Gastrocnemius medialis (tissue), 4 donors: ENCODE measurements around the gene TTC12. TPM values are rescaled to one million over a fixed set of nuclear protein-coding genes. Genes with fewer than 3 reads are reported as not detected.

Source experiments
- ATAC-seq, 2 donors: fragments of 150-250 bp; one replicate each; pipeline ENCODE4 v1.9.1; 2016
- DNase-seq, 2 donors: peaks; one replicate each; pipeline ENCODE4 v3.0.0-alpha.2; 2019
- H3K27ac ChIP-seq, 4 donors: fragments of 200-600 bp; sonication (generic); 1 replicate in 1 of 4; 2 replicates in 3 of 4; pipeline ENCODE4 v1.5.1; 2016 to 2018; ENCODE audit warnings: mild to moderate bottlenecking in 2 of 4, moderate library complexity in 1 of 4
- H3K27me3 ChIP-seq, 3 donors: fragments of 200-600 bp; sonication (generic) in 2 of 3; 1 replicate in 1 of 3; 2 replicates in 2 of 3; pipeline versions ENCODE4 v1.5.1 to v1.6.0; 2016 to 2019; ENCODE audit warnings: mild to moderate bottlenecking in 1 of 3, moderate library complexity in 1 of 3
- H3K36me3 ChIP-seq, 2 donors: fragments of 200-600 bp; sonication (generic) in 1 of 2; one replicate each; pipeline ENCODE4 v1.5.1; 2017 to 2018
- H3K4me1 ChIP-seq, 2 donors: fragments of 200-600 bp; sonication (generic) in 1 of 2; one replicate each; pipeline ENCODE4 v1.5.1; 2016 to 2017; ENCODE audit warnings: mild to moderate bottlenecking in 2 of 2
- H3K4me3 ChIP-seq, 4 donors: fragments of 200-600 bp; sonication (generic) in 3 of 4; 1 replicate in 1 of 4; 2 replicates in 3 of 4; pipeline ENCODE4 v1.5.1; 2016 to 2019; ENCODE audit warnings: mild to moderate bottlenecking in 2 of 4
- H3K9me3 ChIP-seq, 3 donors: fragments of 200-600 bp; sonication (generic) in 2 of 3; 1 replicate in 1 of 3; 2 replicates in 2 of 3; pipeline ENCODE4 v1.5.1; 2016 to 2019
- CTCF ChIP-seq, 5 experiments: fragments of 450-650 bp in 3 of 5; fragments of 200-600 bp in 2 of 5; sonication (generic) in 2 of 5; IDR thresholded peaks in 4 of 5; conservative IDR thresholded peaks in 1 of 5; 1 replicate in 4 of 5; 2 replicates in 1 of 5; pipeline ENCODE4 v1.5.1; 2016 to 2019; ENCODE audit warnings: antibody characterized with exemption in 5 of 5, mild to moderate bottlenecking in 3 of 5, moderate library complexity in 3 of 5
- POLR2A ChIP-seq, 2 donors: fragments of 450-650 bp; IDR thresholded peaks; one replicate each; pipeline ENCODE4 v1.6.1; 2017; ENCODE audit warnings: antibody characterized with exemption in 2 of 2, mild to moderate bottlenecking in 2 of 2, moderate library complexity in 2 of 2
- in situ Hi-C, 4 donors: fragments of 200-750 bp; cut with MboI; loops; one replicate each; pipeline versions ENCODE4 v1.15.0 to v1.8.0; 2017; ENCODE audit warnings: low sequenced_read_pairs in 4 of 4
- intact Hi-C: fragments of 100-400 bp; cut with DNase I; formaldehyde crosslinking; loops from one replicate; pipeline ENCODE4 v1.15.1; 2023; ENCODE audit warnings: low total_unique reads
- total RNA-seq, 4 donors: library from RNA; depleted of rRNA; stranded (reverse); fragments of >200 nt; gene quantifications; one replicate each; pipeline versions ENCODE4 v1.1.0 to v1.2.3, GENCODE V29; 2016

Gene TTC12
- total RNA-seq, 4 donors from 2014 or later, result 3.5 to 22.5 (median 5.2) TPM

GRCh38 chr11:113396690-113397089 lies 82.3 kb downstream of the TTC12 start:
- in situ Hi-C loops (no loop called here), intact Hi-C loops (no loop called here)
- peaks cover 0 to 4% of the 10 kb centered on the region in 2 donors for H3K4me1 ChIP-seq
- H3K9me3 ChIP-seq, result no peaks in the 10 kb centered on the region
- H3K4me3 ChIP-seq, result no peak overlapping the region
- no peak overlapping the region for H3K27ac ChIP-seq
- no peak for DNase-seq
- TF ChIP-seq CTCF (IDR thresholded peaks at IDR 0.05 in 4 of 5, conservative IDR thresholded peaks at IDR 0.05 in 1 of 5), result no peak
- TF ChIP-seq POLR2A (IDR thresholded peaks at IDR 0.05), result no peak
- no peaks in the 10 kb centered on the region for H3K27me3 ChIP-seq
- no peaks in the 10 kb centered on the region for H3K36me3 ChIP-seq
- ATAC-seq, result no peak

- Histone ChIP-seq H3K27me3 (no peaks in the 10 kb centered on the region), H3K4me3 (no peak overlapping the region), H3K4me1 (peaks cover 0 to 4% of the 10 kb centered on the region in 2 donors), H3K9me3 (no peaks in the 10 kb centered on the region), H3K27ac (no peak overlapping the region), H3K36me3 (no peaks in the 10 kb centered on the region)
- TF ChIP-seq CTCF (IDR thresholded peaks at IDR 0.05 in 4 of 5, conservative IDR thresholded peaks at IDR 0.05 in 1 of 5), result no peak
- no peak for TF ChIP-seq POLR2A (IDR thresholded peaks at IDR 0.05)
- ATAC-seq (no peak), DNase-seq (no peak)
- intact Hi-C loops, result no loop called here
- in situ Hi-C loops, result no loop called here
Measured at GRCh38 chr11:113397212-113397611, 82.8 kb downstream of the TTC12 start.

DNA sequence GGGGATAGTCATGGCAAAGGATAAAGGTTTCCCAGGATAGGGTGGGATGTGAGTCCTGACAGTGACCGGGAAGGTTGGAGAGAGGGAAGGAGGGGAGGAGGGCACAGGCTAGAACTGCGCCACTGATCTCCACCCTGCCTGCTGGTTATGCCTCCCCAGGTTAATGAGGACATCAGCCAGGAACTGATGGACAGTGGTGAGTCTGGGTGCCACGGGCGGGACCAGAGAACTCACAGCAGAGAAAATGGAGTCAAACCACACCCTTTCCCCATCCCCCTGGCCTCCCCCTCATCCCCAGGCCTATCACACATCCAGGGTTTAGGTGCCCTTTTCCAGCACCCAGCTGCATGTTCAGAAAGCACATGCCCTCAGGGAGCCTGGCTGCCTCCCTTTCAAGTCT lies 83.4 kb downstream of the TTC12 start:
- DNase-seq, result no peak
- Histone ChIP-seq H3K4me3 (no peak overlapping the region), H3K9me3 (no peaks in the 10 kb centered on the region), H3K36me3 (no peaks in the 10 kb centered on the region), H3K27me3 (no peaks in the 10 kb centered on the region), H3K4me1 (peaks cover 0 to 4% of the 10 kb centered on the region in 2 donors), H3K27ac (no peak overlapping the region)
- TF ChIP-seq POLR2A (IDR thresholded peaks at IDR 0.05) (no peak), CTCF (IDR thresholded peaks at IDR 0.05 in 4 of 5, conservative IDR thresholded peaks at IDR 0.05 in 1 of 5) (no peak)
- in situ Hi-C loops, result no loop called here
- intact Hi-C loops, result no loop called here
- ATAC-seq, result no peak

DNA sequence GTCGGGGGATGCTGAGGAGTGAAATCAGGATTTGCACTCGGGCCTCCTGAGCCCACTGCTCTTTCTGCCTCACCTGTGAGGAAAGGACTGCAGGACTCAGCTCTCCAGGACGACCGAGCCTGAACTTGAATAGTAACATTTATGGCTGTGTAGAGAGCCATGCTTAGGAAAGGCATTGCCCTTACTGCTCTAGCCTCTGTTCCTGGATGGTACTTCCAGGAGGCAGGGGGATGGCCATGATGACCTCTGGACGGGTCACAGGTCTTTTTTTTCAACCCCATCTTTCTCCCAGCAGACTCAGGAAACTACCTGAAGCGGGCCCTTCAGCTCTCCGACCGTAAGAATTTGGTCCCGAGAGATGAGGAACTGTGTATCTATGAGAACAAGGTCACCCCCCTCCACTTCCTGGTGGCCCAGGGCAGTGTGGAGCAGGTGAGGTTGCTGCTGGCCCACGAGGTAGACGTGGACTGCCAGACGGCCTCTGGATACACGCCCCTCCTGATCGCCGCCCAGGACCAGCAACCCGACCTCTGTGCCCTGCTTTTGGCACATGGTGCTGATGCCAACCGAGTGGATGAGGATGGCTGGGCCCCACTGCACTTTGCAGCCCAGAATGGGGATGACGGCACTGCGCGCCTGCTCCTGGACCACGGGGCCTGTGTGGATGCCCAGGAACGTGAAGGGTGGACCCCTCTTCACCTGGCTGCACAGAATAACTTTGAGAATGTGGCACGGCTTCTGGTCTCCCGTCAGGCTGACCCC lies 84.5 kb downstream of the TTC12 start:
- ATAC-seq, result no peak
- intact Hi-C loops (no loop called here), in situ Hi-C loops (no loop called here)
- Histone ChIP-seq H3K9me3 (no peaks in the 10 kb centered on the region), H3K4me3 (no peak overlapping the region), H3K36me3 (no peaks in the 10 kb centered on the region), H3K4me1 (peaks cover 0 to 4% of the 10 kb centered on the region in 2 donors), H3K27ac (no peak overlapping the region), H3K27me3 (no peaks in the 10 kb centered on the region)
- TF ChIP-seq POLR2A (IDR thresholded peaks at IDR 0.05) (no peak), CTCF (IDR thresholded peaks at IDR 0.05 in 4 of 5, conservative IDR thresholded peaks at IDR 0.05 in 1 of 5) (no peak)
- DNase-seq, result no peak
